PC-9 (cell line): ENCODE results near the gene FKBP1A. TPM values are rescaled to one million over a fixed set of nuclear protein-coding genes. Genes with fewer than 3 reads are reported as not detected.

ENCODE experiments used
- BruUV-seq: library from RNA; stranded (reverse); fragments of 400-500 nt; replicated peaks from 2 replicates; lab custom pipeline; 2021; lab: Mats Ljungman, UMichigan
- CTCF ChIA-PET: fragments of 300-600 bp; sonication (Branson Sonifier 250); formaldehyde crosslinking; loops from one replicate; lab custom pipeline; 2022; ENCODE audit warnings: antibody characterized with exemption; lab: Charles Lee
- POLR2A ChIA-PET: fragments of 300-600 bp; sonication (Branson Sonifier 250); formaldehyde crosslinking; loops from one replicate; lab custom pipeline; 2022; ENCODE audit warnings: antibody characterized with exemption; ENCODE audit not compliant: unreplicated experiment; lab: Charles Lee
- DNase-seq, 2 experiments: peaks; one replicate each; pipeline versions ENCODE4 v3.0.0 to v3.0.0-alpha.2; 2015 to 2022; ENCODE audit warnings: mixed read lengths in 1 of 2
- H2AFZ ChIP-seq: fragments of 200-600 bp; sonication (generic); 2 replicates; pipeline ENCODE4 v1.8.1; 2017; ENCODE audit warnings: antibody characterized with exemption
- H3F3A ChIP-seq: fragments of 200-600 bp; sonication (generic); 2 replicates; pipeline ENCODE4 v1.8.1; 2017; ENCODE audit warnings: antibody characterized with exemption, mild to moderate bottlenecking, low read depth; ENCODE audit not compliant: insufficient read depth
- H3K27ac ChIP-seq: fragments of 200-600 bp; sonication (generic); 2 replicates; pipeline ENCODE4 v1.6.1; 2016; ENCODE audit warnings: mixed run types
- H3K27me3 ChIP-seq: fragments of 200-600 bp; sonication (generic); 2 replicates; pipeline ENCODE4 v1.6.1; 2016; ENCODE audit warnings: low read depth, mixed run types; ENCODE audit not compliant: insufficient read depth
- H3K36me3 ChIP-seq: fragments of 200-600 bp; sonication (generic); 2 replicates; pipeline ENCODE4 v1.6.1; 2016; ENCODE audit warnings: low read depth, mixed run types
- H3K4me1 ChIP-seq: fragments of 200-600 bp; sonication (generic); replicated peaks from 2 replicates; pipeline ENCODE4 v1.6.1; 2016; ENCODE audit warnings: mixed run types; ENCODE audit not compliant: insufficient read depth
- H3K4me2 ChIP-seq: fragments of 200-600 bp; sonication (generic); 2 replicates; pipeline ENCODE4 v1.6.1; 2017; ENCODE audit warnings: mixed run types
- H3K4me3 ChIP-seq: fragments of 200-600 bp; sonication (generic); 2 replicates; pipeline ENCODE4 v1.6.1; 2016; ENCODE audit warnings: mixed run types
- H3K79me2 ChIP-seq: fragments of 200-600 bp; sonication (generic); 2 replicates; pipeline ENCODE4 v1.6.1; 2017; ENCODE audit warnings: low read depth, mixed run types
- H3K9me2 ChIP-seq: fragments of 200-600 bp; sonication (generic); 2 replicates; pipeline ENCODE4 v1.8.1; 2017; ENCODE audit warnings: mild to moderate bottlenecking; ENCODE audit not compliant: insufficient read depth
- H3K9me3 ChIP-seq: fragments of 200-600 bp; sonication (generic); 2 replicates; pipeline ENCODE4 v1.8.1; 2016; ENCODE audit warnings: low read depth; ENCODE audit not compliant: insufficient read depth
- H4K20me1 ChIP-seq: fragments of 200-600 bp; sonication (generic); 2 replicates; pipeline ENCODE4 v1.8.1; 2017; ENCODE audit not compliant: insufficient read depth
- EZH2 ChIP-seq: fragments of 200-600 bp; sonication (generic); IDR thresholded peaks from 2 replicates; pipeline ENCODE4 v1.8.0; 2017; ENCODE audit warnings: antibody characterized with exemption, low read depth
- intact Hi-C: fragments of 100-400 bp; cut with micrococcal nuclease; formaldehyde crosslinking; loops from one replicate; pipeline ENCODE4 v1.10.0; 2022; ENCODE audit not compliant: unreplicated experiment
- total RNA-seq: library from RNA; stranded (reverse); gene quantifications from 2 replicates; pipeline ENCODE4 v1.2.3, GENCODE V29; 2021
- TF ChIP-seq, protein P1 (sequence below): fragments of 200-600 bp; sonication (generic); conservative IDR thresholded peaks from 2 replicates; pipeline ENCODE4 v1.6.1; 2017; ENCODE audit warnings: mixed run types, antibody characterized with exemption, mild to moderate bottlenecking, moderate library complexity

The FKBP1A gene
- total RNA-seq, 1 experiment from 2014 or later: 320 TPM

- H3K27ac ChIP-seq: no peak overlapping the region
- H3K79me2 ChIP-seq: peaks cover 4% of the 10 kb centered on the region; the same call in 1 of the 2 replicates
- H3K27me3 ChIP-seq: no peaks in the 10 kb centered on the region
- intact Hi-C loops: no loop called here
- H3K9me2 ChIP-seq: no peaks in the 10 kb centered on the region
- ChIA-PET POLR2A (no interaction called here), CTCF (no interaction called here)
- no peak overlapping the region for H3K4me3 ChIP-seq
- H3K36me3 ChIP-seq: 0 out of 2 replicates have a peak, but pooled peaks cover 1% of the 10 kb centered on the region
- BruUV-seq: no TSS peak
- H3F3A ChIP-seq: no peaks in the 10 kb centered on the region; the same call in 1 of the 2 replicates
- no peak for DNase-seq
- H4K20me1 ChIP-seq: peaks cover 13% of the 10 kb centered on the region
- no peak overlapping the region for H3K4me2 ChIP-seq
- no peak for TF ChIP-seq EZH2
- TF ChIP-seq, protein P1, sequence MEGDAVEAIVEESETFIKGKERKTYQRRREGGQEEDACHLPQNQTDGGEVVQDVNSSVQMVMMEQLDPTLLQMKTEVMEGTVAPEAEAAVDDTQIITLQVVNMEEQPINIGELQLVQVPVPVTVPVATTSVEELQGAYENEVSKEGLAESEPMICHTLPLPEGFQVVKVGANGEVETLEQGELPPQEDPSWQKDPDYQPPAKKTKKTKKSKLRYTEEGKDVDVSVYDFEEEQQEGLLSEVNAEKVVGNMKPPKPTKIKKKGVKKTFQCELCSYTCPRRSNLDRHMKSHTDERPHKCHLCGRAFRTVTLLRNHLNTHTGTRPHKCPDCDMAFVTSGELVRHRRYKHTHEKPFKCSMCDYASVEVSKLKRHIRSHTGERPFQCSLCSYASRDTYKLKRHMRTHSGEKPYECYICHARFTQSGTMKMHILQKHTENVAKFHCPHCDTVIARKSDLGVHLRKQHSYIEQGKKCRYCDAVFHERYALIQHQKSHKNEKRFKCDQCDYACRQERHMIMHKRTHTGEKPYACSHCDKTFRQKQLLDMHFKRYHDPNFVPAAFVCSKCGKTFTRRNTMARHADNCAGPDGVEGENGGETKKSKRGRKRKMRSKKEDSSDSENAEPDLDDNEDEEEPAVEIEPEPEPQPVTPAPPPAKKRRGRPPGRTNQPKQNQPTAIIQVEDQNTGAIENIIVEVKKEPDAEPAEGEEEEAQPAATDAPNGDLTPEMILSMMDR: no peak
- no peak overlapping the region for H2AFZ ChIP-seq
- no peaks in the 10 kb centered on the region for H3K4me1 ChIP-seq
- H3K9me3 ChIP-seq: no peaks in the 10 kb centered on the region
Observed at GRCh38 chr20:1338801-1339200, 54.1 kb downstream of the FKBP1A start.

- Histone ChIP-seq H4K20me1 (peaks cover 9% of the 10 kb centered on the region; the same call in 1 of the 2 replicates), H3F3A (no peaks in the 10 kb centered on the region; the same call in 1 of the 2 replicates), H3K36me3 (0 out of 2 replicates have a peak, but pooled peaks cover 8% of the 10 kb centered on the region), H2AFZ (no peak overlapping the region), H3K27me3 (no peaks in the 10 kb centered on the region), H3K9me3 (no peaks in the 10 kb centered on the region), H3K27ac (no peak overlapping the region), H3K79me2 (peaks cover 6% of the 10 kb centered on the region; the same call in 1 of the 2 replicates), H3K4me1 (no peaks in the 10 kb centered on the region), H3K9me2 (no peaks in the 10 kb centered on the region), H3K4me2 (no peak overlapping the region), H3K4me3 (no peak overlapping the region)
- no TSS peak for BruUV-seq
- CTCF ChIA-PET: no interaction called here
- DNase-seq: no peak
- POLR2A ChIA-PET: no interaction called here
- TF ChIP-seq, protein P1: no peak
- intact Hi-C loops: no loop called here
Observed at GRCh38 chr20:1338096-1338495, 54.8 kb downstream of the FKBP1A start.

DNA sequence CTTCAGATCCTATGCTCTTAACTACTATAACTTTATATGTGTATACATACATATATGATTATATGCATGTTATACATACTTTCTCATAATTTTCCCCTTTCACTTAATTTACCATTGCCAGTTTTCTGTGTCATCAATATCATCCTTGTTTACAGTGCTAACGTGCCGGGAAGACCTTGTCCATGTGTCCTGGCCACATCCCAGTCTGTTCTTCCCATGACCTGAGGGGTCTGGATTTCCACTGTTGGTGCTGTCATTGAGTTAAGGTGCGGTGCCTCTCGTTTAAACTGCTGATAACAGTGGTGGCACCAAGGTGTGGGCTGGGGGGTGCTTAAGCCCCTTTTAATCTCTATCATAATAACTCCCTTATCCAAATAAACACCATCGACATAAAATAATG, 55.4 kb downstream of the FKBP1A start:
- Histone ChIP-seq H4K20me1 (peaks cover 6% of the 10 kb centered on the region; the same call in 1 of the 2 replicates), H3K27ac (no peak overlapping the region), H3K36me3 (0 out of 2 replicates have a peak, but pooled peaks cover 13% of the 10 kb centered on the region), H3K4me3 (no peak overlapping the region), H3K9me3 (no peaks in the 10 kb centered on the region), H3K9me2 (no peaks in the 10 kb centered on the region), H2AFZ (no peak overlapping the region), H3K27me3 (no peaks in the 10 kb centered on the region), H3K4me1 (no peaks in the 10 kb centered on the region), H3K79me2 (peaks cover 6% of the 10 kb centered on the region), H3K4me2 (no peak overlapping the region), H3F3A (no peaks in the 10 kb centered on the region; the same call in 1 of the 2 replicates)
- no peak for TF ChIP-seq EZH2
- TF ChIP-seq, protein P1: no peak
- BruUV-seq: no TSS peak
- CTCF ChIA-PET: no interaction called here
- intact Hi-C loops: no loop called here
- POLR2A ChIA-PET: no interaction called here
- no peak for DNase-seq
